ACC112 (cell line): Measurements from ENCODE around the gene ZNF141.

Experiments used
- H2AFZ ChIP-seq: fragments of 200-600 bp; sonication (generic); one replicate; pipeline ENCODE4 v1.6.0; 2017; ENCODE audit warnings: antibody characterized with exemption, low read length; ENCODE audit not compliant: unreplicated experiment
- H3K27ac ChIP-seq: fragments of 200-600 bp; sonication (generic); 2 replicates; pipeline ENCODE4 v1.5.1; 2014; ENCODE audit warnings: low read depth, mild to moderate bottlenecking, antibody characterized with exemption, low read length, moderate library complexity
- H3K27me3 ChIP-seq: fragments of 200-600 bp; sonication (generic); 2 replicates; pipeline ENCODE4 v1.6.1; 2014; ENCODE audit warnings: mild to moderate bottlenecking, antibody characterized with exemption, low read length, moderate library complexity, mixed read lengths; ENCODE audit not compliant: insufficient read depth
- H3K36me3 ChIP-seq: fragments of 200-600 bp; sonication (generic); 2 replicates; pipeline ENCODE4 v1.6.1; 2016; ENCODE audit warnings: mild to moderate bottlenecking, antibody characterized with exemption, low read length, moderate library complexity, mixed read lengths; ENCODE audit not compliant: insufficient read depth
- H3K4me1 ChIP-seq: fragments of 200-600 bp; sonication (generic); one replicate; pipeline ENCODE4 v1.6.1; 2016; ENCODE audit warnings: low read length, mixed read lengths; ENCODE audit not compliant: insufficient read depth, unreplicated experiment, control insufficient read depth
- H3K4me3 ChIP-seq: fragments of 200-600 bp; sonication (generic); 2 replicates; pipeline ENCODE4 v1.5.1; 2014; ENCODE audit warnings: mild to moderate bottlenecking, low read depth, low read length
- H3K79me2 ChIP-seq: fragments of 200-600 bp; sonication (generic); one replicate; pipeline ENCODE4 v1.6.0; 2016; ENCODE audit warnings: low read length; ENCODE audit not compliant: control insufficient read depth, unreplicated experiment, insufficient read depth

Gene ZNF141

GRCh38 chr4:335515-335914 is 2.1 kb upstream of the ZNF141 start:
- H3K4me3 ChIP-seq, result peak overlapping the region; percentile 88

DNA sequence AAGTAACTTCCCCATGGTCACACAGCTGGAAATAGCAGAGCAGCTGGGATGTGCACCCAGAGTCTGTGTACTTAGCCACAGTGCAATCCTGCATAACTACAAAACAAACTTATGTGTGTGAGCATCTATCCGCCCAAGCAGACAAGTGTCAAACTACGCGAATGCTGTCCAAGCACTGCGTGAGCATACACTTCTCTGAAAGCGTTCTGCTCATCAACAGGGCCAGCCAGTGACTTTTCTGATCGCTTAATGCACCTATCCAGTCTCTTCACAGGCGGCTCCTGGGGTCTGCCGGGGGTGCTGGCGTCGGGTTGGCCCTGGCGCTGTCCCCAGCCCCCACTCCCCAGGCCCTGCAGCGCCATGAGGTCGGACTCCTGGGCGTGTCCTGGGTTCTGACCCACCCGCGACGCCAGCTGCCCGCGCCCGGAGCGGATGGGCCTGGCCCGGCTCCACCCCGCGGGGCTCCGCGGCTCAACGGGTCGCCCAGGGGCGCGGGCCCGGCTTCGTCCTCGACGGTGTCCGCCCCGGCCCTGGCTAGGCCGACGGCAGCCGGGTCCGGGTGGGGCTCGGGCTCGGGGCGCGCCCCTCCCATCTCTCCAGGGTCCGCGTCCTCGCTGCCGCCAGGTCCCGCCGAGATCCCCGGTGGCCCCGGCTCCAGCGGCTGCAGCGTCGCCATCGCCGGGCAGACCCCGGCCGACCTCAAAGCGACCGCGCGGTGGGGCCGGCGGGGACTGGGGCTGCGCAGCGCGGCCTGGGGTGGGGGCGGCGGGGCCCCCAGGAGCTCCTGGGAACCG is 1.3 kb upstream of the ZNF141 start:
- Histone ChIP-seq H3K79me2 (peaks cover 34% of the 10 kb centered on the region), H3K27ac (peak overlapping the region; percentile 75; the same call in 1 of the 2 replicates), H3K27me3 (no peaks in the 10 kb centered on the region), H3K4me1 (peaks cover 11% of the 10 kb centered on the region), H2AFZ (peak overlapping the region; percentile 68), H3K4me3 (peak overlapping the region; percentile 88), H3K36me3 (peaks cover 10% of the 10 kb centered on the region)

More at GRCh38 chr4:335515-335914, 2.1 kb upstream of the ZNF141 start:
- no peaks in the 10 kb centered on the region for H3K27me3 ChIP-seq
- peaks cover 27% of the 10 kb centered on the region for H3K79me2 ChIP-seq
- H3K27ac ChIP-seq, result no peak overlapping the region
- H3K36me3 ChIP-seq, result peaks cover 8% of the 10 kb centered on the region
- H2AFZ ChIP-seq, result no peak overlapping the region
- peaks cover 11% of the 10 kb centered on the region for H3K4me1 ChIP-seq

DNA sequence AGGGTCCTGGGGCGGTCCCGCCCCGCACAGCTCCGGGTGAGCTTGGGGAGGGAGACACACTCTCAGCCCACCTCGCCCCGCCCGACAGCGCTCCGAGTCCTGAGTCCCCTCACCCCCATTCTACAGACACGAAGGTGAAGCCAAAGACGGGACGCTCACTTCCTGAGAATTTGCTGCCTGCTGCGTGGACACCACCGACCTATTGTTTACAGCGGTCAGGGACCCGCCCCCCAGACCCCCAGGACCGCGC is 796 bp upstream of the ZNF141 start:
- H3K27ac ChIP-seq, result peak overlapping the region; percentile 75
- H2AFZ ChIP-seq, result peak overlapping the region; percentile 68
- H3K27me3 ChIP-seq, result no peaks in the 10 kb centered on the region
- H3K4me1 ChIP-seq, result peaks cover 11% of the 10 kb centered on the region
- peaks cover 14% of the 10 kb centered on the region for H3K36me3 ChIP-seq
- peak overlapping the region; percentile 88 for H3K4me3 ChIP-seq
- peaks cover 40% of the 10 kb centered on the region for H3K79me2 ChIP-seq

DNA sequence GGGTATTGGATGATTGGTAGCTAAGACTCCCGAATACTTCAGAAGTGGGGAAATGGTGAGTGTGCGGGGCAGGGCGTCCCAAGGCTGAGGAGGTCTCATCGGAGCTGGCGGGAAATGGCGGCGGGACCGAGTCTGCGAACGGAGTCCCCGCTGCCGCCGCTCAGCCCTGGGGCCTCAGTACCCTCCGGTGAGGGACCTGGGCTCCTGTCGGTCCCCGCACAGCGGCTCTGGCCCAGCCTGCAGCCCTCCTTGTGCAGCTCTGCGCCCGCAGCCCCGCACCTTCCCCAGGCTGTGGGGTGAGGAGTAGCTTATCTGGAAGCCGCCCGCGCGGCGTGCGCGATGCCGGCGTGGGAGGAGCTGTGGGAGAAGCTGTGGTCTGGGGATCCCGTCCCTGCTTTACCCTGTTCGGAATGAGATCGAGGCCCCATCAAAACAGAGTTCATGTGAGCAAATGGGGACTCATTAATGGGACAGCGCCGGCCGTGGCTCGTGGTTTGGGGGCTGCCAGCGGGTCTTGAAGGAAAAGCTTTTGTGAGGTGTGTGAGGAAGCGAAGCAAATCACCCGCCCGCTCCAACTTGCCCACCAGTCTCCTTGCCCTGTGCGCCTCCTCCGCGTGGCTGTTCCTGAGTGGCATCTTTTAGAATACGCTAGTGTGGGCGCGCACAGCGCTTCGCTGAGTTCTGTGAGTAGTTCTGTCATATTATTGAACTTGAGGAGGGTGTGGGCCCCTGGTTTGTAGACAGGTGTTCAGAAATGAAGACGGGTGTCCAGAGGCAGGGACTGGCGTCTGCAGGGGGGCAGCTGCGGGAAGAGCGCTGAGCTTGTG is 531 bp downstream of the ZNF141 start:
- Histone ChIP-seq H3K27ac (peak overlapping the region; percentile 81), H3K4me3 (peak overlapping the region; percentile 88), H3K79me2 (peaks cover 49% of the 10 kb centered on the region), H3K36me3 (peaks cover 21% of the 10 kb centered on the region), H3K4me1 (peaks cover 11% of the 10 kb centered on the region), H3K27me3 (no peaks in the 10 kb centered on the region), H2AFZ (peak overlapping the region; percentile 62)

GRCh38 chr4:338759-339097 is 1.1 kb downstream of the ZNF141 start:
- peak overlapping the region; percentile 88 for H3K4me3 ChIP-seq
- H3K27me3 ChIP-seq, result no peaks in the 10 kb centered on the region
- H3K27ac ChIP-seq, result peak overlapping the region; percentile 81; the same call in 1 of the 2 replicates
- peaks cover 11% of the 10 kb centered on the region for H3K4me1 ChIP-seq
- H3K36me3 ChIP-seq, result peaks cover 23% of the 10 kb centered on the region
- peaks cover 51% of the 10 kb centered on the region for H3K79me2 ChIP-seq
- no peak overlapping the region for H2AFZ ChIP-seq

DNA sequence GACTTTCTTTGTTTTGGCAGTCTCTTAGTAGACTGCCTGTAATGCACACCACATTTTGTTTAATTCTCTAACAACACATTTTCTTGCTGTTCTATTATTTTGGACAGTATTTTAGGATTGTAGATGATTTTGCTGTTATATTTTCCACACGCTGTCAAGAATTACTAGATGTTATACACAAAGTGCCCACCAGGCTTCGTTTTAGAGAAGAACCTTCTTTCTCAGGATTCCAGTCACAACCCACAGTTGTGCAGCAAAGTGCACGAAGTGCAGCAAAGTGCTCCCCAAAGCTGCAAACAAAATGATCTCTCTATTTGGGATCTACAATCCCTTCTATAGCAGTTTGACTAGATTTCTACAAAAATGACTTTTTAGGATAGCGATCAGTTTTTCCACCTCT is 2.4 kb downstream of the ZNF141 start:
- Histone ChIP-seq H3K27ac (no peak overlapping the region), H2AFZ (no peak overlapping the region), H3K4me1 (peaks cover 11% of the 10 kb centered on the region), H3K27me3 (no peaks in the 10 kb centered on the region), H3K4me3 (no peak overlapping the region), H3K79me2 (peaks cover 55% of the 10 kb centered on the region), H3K36me3 (peaks cover 34% of the 10 kb centered on the region)

DNA sequence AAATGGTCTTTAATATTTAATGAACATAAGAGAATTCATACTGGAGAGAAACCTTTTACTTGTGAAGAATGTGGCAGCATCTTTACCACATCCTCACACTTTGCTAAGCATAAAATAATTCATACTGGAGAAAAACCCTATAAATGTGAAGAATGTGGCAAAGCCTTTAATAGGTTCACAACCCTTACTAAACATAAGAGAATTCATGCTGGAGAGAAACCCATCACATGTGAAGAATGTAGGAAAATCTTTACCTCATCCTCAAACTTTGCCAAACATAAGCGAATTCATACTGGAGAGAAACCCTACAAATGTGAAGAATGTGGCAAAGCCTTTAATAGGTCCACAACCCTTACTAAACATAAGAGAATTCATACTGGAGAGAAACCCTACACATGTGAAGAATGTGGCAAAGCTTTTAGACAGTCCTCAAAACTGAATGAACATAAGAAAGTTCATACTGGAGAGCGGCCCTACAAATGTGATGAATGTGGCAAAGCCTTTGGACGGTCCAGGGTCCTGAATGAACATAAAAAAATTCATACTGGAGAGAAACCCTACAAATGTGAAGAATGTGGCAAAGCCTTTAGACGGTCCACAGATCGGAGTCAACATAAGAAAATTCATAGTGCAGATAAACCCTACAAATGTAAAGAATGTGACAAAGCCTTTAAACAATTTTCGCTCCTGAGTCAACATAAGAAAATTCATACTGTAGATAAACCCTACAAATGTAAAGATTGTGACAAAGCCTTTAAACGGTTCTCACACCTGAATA is 35.6 kb downstream of the ZNF141 start:
- Histone ChIP-seq H2AFZ (no peak overlapping the region), H3K4me3 (no peak overlapping the region), H3K36me3 (peaks cover 58% of the 10 kb centered on the region), H3K79me2 (no peaks in the 10 kb centered on the region), H3K27ac (no peak overlapping the region), H3K27me3 (no peaks in the 10 kb centered on the region), H3K4me1 (no peaks in the 10 kb centered on the region)

DNA sequence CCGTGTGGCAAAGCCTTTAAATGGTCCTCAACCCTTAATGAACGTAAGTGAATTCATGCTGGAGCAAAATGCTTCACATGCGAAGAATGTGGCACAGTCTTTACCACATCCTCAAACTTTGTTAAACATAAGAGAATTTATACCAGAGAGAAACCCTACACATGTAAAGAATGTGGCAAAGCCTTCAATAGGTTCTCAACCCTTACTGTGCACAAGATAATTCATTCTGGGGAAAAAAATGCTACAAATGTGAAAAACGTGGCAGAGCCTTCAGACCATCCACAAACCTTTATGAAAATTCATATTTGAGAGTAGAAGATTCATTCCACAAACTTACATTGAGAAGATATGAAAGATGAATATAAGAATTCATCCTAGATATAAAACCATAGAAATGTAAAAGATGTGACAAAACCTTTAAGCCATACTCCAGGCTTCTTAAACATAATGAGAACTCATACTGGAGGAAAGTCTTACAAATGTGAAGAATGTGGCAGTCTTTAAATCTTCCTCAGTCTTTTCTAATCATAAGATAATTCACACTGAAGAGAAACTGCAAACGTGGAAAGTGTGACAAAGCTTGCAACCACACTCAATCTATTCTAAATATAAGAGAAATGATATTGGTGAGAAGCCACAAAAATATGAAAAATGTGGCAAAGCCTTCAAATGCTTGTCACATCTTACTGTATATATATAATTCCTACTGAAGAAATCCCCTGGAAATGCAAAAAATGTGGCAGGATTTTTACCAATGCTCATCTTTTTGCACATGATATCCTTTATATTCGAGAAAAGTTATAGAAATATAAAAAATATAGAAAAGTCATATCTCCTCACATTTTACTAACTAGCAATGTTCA is 36.9 kb downstream of the ZNF141 start:
- H3K79me2 ChIP-seq, result no peaks in the 10 kb centered on the region
- H3K27ac ChIP-seq, result no peak overlapping the region
- H3K4me3 ChIP-seq, result no peak overlapping the region
- H3K27me3 ChIP-seq, result no peaks in the 10 kb centered on the region
- no peak overlapping the region for H2AFZ ChIP-seq
- peaks cover 54% of the 10 kb centered on the region for H3K36me3 ChIP-seq
- no peaks in the 10 kb centered on the region for H3K4me1 ChIP-seq

GRCh38 chr4:384311-385010 is 46.8 kb downstream of the ZNF141 start:
- Histone ChIP-seq H3K36me3 (no peaks in the 10 kb centered on the region; the same call in 1 of the 2 replicates), H3K27ac (no peak overlapping the region), H3K27me3 (peaks cover 24% of the 10 kb centered on the region), H3K4me3 (no peak overlapping the region), H3K4me1 (no peaks in the 10 kb centered on the region), H3K79me2 (no peaks in the 10 kb centered on the region), H2AFZ (no peak overlapping the region)
